HG02973 (cell line): ENCODE measurements around the gene CASKIN2.
"Not testable (repeated sequence)": the region's sequence is repeated elsewhere in the genome, so short reads cannot be mapped to it uniquely, and the experiment has no call there.

Experiments used
- ATAC-seq: cut with Tn5 transposase; IDR thresholded peaks from one replicate; pipeline ENCODE4 v1.9.1; 2021; ENCODE audit warnings: moderate library complexity; ENCODE audit not compliant: unreplicated experiment

Gene CASKIN2

DNA sequence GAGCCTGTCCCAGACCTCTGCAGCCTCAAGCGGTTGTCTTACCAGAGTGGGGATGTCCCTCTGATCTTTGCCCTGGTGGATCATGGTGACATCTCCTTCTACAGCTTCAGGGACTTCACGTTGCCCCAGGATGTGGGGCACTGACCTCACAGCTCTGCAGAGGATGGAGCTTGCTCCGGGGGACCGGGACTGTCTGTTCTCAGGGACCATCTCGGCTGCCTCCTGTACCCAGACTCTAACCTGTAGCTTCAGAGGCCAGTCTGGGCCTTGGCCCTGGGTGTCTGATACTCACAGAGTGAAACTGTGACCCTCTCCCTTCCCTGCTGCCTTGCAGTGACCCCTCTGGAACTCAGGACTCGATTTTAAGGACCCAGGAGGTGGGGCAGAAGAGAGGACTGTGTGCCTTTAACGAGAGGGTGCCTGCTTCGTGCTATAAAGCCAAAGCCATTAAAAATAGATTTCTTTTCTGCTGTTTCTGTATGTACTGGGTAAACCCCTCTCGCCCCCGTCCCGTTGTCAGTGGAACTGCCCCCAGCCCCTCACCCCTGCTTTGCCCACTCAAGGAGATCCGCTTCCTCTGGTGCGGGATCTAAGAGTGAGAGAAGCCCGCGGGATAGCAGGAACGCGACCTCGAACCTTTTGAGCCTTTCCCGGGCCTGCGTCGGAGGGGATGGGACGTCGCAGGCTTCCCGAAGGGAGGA is 9.1 kb upstream of the CASKIN2 start:
- ATAC-seq = no peak

DNA sequence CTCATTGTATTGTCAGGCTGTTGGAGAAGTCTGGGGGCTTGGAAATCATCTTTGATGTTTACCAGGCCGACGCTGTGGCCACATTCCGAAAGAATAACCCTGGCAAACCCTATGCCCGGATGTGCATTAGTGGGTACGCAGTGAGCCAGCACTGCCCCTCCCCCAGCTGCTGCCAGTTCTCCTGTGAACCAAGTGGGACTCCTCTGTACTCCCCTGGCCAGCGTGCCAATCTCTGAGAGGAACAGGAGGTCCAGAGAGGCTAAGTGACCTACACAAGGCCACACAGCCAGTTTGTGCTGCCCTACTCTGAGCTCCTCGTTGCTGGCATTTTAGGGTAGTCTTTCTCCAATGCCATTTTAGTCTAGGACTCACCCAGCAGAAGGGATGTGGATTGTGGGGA is 8.3 kb upstream of the CASKIN2 start:
- ATAC-seq = no peak

- ATAC-seq = no peak
These were observed 6.8 kb upstream of the CASKIN2 start for GRCh38 chr17:75521951-75522727.

DNA sequence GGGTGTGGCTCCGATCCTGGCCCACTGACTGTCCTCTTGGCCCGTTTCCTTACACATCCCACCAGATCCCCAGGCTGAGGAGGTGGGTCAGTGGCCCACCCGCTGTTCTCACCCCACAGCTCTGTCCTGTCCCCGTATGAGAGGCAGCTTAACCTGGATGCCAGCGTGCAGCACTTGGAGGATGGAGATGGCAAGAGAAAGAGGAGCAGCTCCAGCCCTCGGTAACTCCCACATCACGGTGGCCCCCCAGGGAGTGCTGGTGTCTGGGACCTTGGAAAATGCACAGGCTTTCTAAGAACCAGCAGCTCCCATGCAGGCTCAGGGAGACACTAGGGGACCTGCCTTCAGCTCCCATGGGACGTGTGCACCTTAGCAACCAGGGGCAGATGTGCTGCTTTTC is 6.0 kb upstream of the CASKIN2 start:
- ATAC-seq = no peak

GRCh38 chr17:75520413-75520812 is 5.1 kb upstream of the CASKIN2 start:
- ATAC-seq = not testable (repeated sequence)

GRCh38 chr17:75518983-75519537 is 3.7 kb upstream of the CASKIN2 start:
- ATAC-seq = no peak

DNA sequence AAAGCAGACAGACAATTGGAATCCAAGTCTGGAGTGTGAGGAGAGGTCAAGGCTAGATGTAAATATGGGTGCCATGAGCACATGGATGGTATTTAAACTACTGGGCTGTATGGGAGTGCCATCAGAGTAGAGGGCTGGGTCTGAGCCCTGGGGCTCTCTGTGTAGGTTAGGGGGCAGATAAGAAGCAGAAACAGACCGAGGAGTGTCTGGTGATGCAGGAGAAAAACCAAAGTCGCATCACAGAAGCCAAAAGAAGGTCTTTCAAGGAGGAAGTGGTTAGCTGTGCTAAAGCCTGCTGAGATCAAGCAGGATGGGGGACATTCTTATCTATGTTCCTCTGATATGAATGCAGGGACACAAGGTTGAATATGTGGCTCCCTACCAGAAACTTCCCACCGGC is 2.9 kb upstream of the CASKIN2 start:
- ATAC-seq = no peak

DNA sequence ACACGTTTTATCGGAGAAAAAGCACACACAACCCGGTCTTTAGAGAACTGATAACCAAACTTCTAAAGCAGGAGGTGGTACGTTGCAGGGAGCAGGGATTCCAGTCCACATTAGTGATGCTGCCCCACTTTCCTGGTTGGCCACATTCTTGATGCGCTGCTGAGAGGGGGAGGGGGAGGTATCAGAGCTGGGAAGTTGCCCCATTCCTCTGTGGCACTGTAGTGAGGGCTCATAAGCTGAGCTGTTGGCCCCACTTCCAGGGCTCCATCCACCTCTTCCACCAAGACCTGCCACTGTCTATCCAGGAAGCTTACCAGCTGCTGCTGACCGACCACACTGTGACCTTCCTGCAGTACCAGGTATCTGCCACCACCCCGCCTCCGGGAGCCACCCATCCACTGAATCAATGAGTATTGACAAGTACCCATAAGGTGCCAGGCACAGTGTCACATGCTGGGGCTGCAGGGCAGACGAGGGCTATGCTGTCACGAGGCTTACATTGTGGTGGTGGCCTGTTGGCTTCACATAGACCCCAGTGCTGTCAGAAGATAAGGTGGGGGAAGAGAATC is 2.0 kb upstream of the CASKIN2 start:
- no peak for ATAC-seq

GRCh38 chr17:75516619-75517296 is 1.4 kb upstream of the CASKIN2 start:
- ATAC-seq = peak; percentile 10

DNA sequence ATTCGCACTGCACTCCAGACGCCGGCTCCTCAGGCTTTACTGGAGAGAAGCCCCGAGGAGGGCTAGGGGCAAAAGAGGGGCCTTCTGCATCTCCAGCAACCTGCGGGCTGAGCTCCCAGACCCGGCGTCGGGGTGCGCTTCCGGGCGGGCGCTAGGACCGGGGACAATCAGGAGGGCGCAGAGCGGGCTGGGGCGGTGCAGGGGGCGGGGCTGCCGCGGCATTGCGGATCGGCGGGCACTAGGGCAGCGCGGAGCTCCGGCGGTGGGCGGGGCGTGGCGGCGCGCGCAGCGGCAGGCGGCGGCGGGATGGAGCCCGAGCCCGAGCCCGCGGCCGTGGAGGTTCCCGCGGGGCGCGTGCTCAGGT is 900 bp upstream of the CASKIN2 start, which contains the start of gene TSEN54:
TSS of gene TSEN54 (plus strand) at position 274 of the 364 bp plus-strand sequence. CDS start at position 307, 33 bp downstream.
- peak; percentile 58 for ATAC-seq

DNA sequence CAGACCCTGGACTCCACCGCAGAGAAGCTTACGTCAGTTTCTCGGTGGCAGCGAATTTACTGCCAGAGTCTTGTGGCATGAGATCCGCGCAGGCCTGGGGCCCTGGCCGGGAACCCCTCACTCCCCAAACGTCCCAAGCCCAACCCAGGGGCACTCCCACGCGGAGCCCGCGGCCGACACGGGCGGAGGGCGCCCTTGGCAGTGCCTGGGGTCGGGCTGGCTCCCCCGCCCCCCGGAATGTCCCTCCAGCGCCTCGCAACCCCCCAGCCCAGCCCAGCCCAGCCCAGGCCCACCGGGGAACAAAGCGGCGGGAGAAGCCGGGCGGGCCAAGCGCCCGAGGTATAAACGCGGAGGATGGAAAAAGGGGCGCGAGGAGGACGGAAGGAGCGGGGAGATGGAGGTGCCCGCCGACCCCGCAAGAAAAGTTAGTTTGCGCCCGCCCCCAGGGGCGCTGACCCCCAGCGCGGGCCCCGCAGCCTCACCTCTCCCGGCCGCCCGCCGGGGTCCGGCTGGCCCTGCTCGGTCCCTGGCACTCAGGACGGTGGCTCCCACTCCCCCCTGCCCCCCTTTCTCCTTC is 330 bp downstream of the CASKIN2 start:
- ATAC-seq = peak; percentile 2

- no peak for ATAC-seq
These were observed 928 bp downstream of the CASKIN2 start for GRCh38 chr17:75514299-75514918.

GRCh38 chr17:75513641-75514000 is 1.7 kb downstream of the CASKIN2 start:
- ATAC-seq = no peak

DNA sequence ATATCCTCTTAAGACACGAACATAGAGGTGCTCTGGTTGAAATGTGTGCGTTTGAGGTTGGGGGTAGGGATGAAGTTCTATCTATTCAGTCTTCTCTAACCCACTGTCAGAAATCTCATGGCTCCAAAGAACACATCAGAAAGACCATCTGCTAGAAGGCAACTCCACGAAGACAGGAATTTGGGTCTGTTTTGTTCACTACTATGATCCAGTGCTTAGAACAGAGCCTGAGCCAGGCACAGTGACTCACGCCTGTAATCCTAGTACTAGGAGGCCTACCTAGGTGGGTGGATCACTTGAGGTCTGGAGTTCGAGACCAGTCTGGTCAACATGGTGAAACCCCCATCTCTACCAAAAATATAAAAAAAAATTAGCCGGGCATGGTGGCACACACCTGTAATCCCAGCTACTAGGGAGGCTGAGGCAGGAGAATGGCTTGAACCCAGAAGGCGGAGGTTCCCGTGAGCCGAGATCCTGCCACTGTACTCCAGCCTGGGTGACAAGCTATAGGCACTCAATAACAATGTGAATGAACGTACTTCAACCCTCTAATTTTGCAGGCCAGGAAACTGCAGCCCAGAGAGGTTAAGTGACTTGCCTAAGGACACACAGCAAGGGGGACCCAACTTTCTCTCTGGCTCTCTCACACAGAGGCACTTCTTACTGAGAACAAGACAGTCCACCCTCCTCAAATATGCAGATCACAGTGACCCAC is 2.3 kb downstream of the CASKIN2 start:
- no peak for ATAC-seq

DNA sequence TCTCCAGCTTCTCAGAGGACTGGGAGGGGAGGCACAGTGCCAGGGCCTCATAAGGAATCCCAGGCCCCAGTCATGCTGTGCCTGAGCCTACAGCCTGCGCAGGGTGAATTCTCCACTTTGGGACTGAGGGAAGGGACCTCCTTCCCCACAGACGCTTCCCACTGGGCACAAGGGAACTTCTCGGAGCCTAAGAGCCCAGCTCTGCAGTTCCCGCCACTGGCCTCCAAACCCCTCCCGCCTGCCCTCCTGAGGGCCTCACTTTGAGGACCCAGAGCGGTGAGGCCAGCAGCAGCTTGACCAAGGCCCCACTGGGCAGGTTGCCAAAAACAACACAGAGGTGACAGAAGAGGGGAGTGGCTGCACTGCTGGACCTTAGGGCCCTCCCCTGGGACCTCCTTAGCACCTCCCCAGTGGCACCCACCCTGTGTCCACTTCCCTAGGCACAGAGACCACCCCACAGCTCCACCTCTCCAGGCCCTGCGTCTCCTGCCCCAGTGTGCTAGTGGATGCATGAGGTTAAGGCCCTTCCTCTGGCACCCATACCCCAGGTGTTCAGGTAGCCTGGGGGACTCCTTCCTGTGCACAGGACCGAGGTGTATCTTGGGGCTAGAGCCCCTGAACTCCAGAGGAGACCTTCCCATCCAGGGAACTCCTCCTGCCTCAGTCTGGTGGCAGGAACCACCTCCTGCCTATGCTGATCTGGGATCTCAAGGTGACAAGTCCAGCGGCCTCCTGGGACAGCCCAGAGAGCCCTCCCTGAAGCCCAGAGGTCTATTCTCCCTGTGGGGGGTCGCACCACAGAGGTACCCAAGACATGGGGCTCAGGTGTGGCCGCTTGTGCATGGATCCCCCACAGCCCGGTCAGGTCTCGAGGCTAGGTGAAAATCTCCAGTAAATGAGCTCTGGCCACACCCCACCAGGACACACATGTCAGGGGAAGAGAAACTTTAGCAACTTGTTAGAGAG is 3.4 kb downstream of the CASKIN2 start:
- no peak for ATAC-seq

DNA sequence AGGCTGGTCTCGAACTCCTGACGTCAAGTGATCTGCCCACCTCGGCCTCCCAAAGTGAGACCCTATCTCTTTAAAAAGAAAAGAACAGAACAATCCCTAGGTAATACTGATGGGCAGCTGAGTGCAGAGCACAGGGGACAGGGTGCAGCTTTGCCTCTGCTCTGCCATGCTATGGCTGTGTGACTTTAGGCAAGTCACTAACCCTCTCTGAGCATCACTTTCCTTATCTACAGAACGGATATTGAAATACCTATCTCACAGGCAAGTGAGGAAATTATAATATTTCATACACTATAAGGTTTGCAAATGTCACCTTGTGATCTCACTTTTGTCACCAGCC is 4.1 kb downstream of the CASKIN2 start:
- no peak for ATAC-seq

GRCh38 chr17:75509528-75510258 is 5.6 kb downstream of the CASKIN2 start:
- no peak for ATAC-seq

DNA sequence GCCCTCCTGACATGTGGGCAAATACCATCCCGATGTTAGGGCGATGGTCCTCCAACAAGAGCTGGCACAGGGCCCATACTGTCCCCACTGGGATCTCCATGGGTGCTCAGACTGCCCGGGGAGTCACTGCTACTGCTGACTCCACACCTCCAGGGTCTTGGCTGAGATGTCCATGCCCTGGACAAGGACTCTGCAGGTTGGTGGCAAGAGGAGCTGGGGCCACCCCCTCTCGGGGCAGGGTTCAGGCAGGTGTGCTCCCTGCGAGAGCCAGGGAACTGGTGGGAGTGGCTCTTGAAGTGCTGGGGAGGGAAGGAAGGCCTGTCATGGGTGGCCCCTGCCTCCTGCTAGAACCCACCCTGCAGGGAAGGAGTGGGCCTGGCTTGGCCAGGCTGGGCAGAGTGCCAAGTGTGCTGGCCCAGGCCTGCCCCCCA is 6.4 kb downstream of the CASKIN2 start:
- ATAC-seq = no peak
